Tibial nerve (tissue), 4 donors: ENCODE measurements around the gene MRPL42. TPM values are rescaled to one million over a fixed set of nuclear protein-coding genes. Genes with fewer than 3 reads are reported as not detected.

Source experiments
- DNase-seq, 2 donors: peaks; one replicate each; pipeline ENCODE4 v3.0.0-alpha.2; 2019; ENCODE audit warnings: low spot score in 2 of 2
- H3K27ac ChIP-seq, 4 donors: fragments of 200-600 bp; sonication (generic) in 3 of 4; one replicate each; pipeline ENCODE4 v1.5.1; 2017 to 2019; ENCODE audit warnings: mild to moderate bottlenecking in 1 of 4
- H3K27me3 ChIP-seq, 2 donors: fragments of 200-600 bp; sonication (generic) in 1 of 2; one replicate each; pipeline versions ENCODE4 v1.5.1 to v1.6.0; 2017 to 2019
- H3K36me3 ChIP-seq, 3 donors: fragments of 200-600 bp; sonication (generic); one replicate each; pipeline ENCODE4 v1.5.1; 2018 to 2019
- H3K4me1 ChIP-seq, 4 donors: fragments of 200-600 bp; sonication (generic) in 3 of 4; one replicate each; pipeline ENCODE4 v1.5.1; 2017 to 2019
- H3K4me3 ChIP-seq, 4 donors: fragments of 200-600 bp; sonication (generic) in 3 of 4; one replicate each; pipeline ENCODE4 v1.5.1; 2017 to 2019; ENCODE audit warnings: mild to moderate bottlenecking in 1 of 4, moderate library complexity in 1 of 4
- H3K9me3 ChIP-seq, 4 donors: fragments of 200-600 bp; sonication (generic) in 3 of 4; one replicate each; pipeline ENCODE4 v1.5.1; 2017 to 2019
- EP300 ChIP-seq, 2 donors: sonication (generic); formaldehyde crosslinking; IDR thresholded peaks; one replicate each; pipeline ENCODE4 v1.6.1; 2017; ENCODE audit warnings: antibody characterized with exemption in 2 of 2, mild to moderate bottlenecking in 1 of 2
- POLR2A ChIP-seq, 2 donors: fragments of 450-650 bp; IDR thresholded peaks; one replicate each; pipeline ENCODE4 v1.6.1; 2017; ENCODE audit warnings: antibody characterized with exemption in 2 of 2, mild to moderate bottlenecking in 2 of 2, moderate library complexity in 2 of 2
- WGBS, 2 donors: methylation state at CpG; one replicate each; pipeline ENCODE4 v1.1.5; 2018; 5-methylcytosine and 5-hydroxymethylcytosine counted together
- total RNA-seq, 4 donors: library from RNA; depleted of rRNA; stranded (reverse); fragments of >200 nt; gene quantifications; one replicate each; pipeline ENCODE4 v1.1.0, GENCODE V29; 2016
- TF ChIP-seq, protein P1 (sequence below), 5 experiments: fragments of 200-600 bp in 3 of 5; fragments of 450-650 bp in 2 of 5; sonication (generic) in 3 of 5; IDR thresholded peaks; one replicate each; pipeline ENCODE4 v1.5.1; 2016 to 2019; ENCODE audit warnings: antibody characterized with exemption in 5 of 5, mild to moderate bottlenecking in 3 of 5, moderate library complexity in 2 of 5

Gene MRPL42
- total RNA-seq, 4 donors from 2014 or later: 19.7 to 27.3 (median 22.8) TPM

DNA sequence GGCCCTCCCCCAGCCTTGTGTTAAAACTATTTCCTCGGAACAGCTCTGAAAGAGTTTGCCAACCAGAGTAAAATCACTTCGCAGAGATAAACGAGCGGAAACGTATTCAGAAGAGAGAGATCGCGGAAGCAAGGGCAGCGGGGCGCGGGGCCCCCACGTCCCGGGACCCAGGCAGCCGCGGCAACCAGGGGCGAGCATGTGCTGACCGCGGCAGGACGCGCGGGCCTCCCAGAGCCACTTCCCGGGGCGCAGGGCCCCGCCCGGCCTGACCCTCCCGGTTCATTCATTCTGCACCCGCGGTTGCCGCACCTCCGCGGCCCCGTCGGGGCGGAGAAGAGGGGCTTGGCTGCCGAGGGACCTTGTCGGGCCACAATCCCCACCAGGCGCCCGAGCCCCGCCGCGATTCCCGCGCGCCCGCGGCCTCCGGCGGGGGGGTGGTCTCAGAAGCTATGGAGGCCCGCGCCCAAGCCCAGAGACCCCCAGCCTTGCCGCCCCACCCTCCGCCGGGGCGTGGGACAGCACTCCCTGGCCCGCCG, 26.2 kb upstream of the MRPL42 start:
- no peaks in the 10 kb centered on the region for H3K36me3 ChIP-seq
- TF ChIP-seq POLR2A (IDR thresholded peaks at IDR 0.05) (no peak), EP300 (IDR thresholded peaks at IDR 0.05) (no peak)
- TF ChIP-seq, protein P1, sequence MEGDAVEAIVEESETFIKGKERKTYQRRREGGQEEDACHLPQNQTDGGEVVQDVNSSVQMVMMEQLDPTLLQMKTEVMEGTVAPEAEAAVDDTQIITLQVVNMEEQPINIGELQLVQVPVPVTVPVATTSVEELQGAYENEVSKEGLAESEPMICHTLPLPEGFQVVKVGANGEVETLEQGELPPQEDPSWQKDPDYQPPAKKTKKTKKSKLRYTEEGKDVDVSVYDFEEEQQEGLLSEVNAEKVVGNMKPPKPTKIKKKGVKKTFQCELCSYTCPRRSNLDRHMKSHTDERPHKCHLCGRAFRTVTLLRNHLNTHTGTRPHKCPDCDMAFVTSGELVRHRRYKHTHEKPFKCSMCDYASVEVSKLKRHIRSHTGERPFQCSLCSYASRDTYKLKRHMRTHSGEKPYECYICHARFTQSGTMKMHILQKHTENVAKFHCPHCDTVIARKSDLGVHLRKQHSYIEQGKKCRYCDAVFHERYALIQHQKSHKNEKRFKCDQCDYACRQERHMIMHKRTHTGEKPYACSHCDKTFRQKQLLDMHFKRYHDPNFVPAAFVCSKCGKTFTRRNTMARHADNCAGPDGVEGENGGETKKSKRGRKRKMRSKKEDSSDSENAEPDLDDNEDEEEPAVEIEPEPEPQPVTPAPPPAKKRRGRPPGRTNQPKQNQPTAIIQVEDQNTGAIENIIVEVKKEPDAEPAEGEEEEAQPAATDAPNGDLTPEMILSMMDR (IDR thresholded peaks at IDR 0.05): no peak
- H3K27ac ChIP-seq: peak overlapping the region; percentile 90 to 98 (median 95)
- peaks cover 0 to 52% (median 28%) of the 10 kb centered on the region in 4 donors for H3K4me1 ChIP-seq
- peak overlapping the region; percentile 86 to 99 (median 94) for H3K4me3 ChIP-seq
- WGBS, 2 donors: 1 to 2% methylated on average over 11 to 46 of the region's 55 CpGs
- no peaks in the 10 kb centered on the region for H3K27me3 ChIP-seq
- DNase-seq: peak in 1 of 2 donors; percentile 4
- H3K9me3 ChIP-seq: no peaks in the 10 kb centered on the region

DNA sequence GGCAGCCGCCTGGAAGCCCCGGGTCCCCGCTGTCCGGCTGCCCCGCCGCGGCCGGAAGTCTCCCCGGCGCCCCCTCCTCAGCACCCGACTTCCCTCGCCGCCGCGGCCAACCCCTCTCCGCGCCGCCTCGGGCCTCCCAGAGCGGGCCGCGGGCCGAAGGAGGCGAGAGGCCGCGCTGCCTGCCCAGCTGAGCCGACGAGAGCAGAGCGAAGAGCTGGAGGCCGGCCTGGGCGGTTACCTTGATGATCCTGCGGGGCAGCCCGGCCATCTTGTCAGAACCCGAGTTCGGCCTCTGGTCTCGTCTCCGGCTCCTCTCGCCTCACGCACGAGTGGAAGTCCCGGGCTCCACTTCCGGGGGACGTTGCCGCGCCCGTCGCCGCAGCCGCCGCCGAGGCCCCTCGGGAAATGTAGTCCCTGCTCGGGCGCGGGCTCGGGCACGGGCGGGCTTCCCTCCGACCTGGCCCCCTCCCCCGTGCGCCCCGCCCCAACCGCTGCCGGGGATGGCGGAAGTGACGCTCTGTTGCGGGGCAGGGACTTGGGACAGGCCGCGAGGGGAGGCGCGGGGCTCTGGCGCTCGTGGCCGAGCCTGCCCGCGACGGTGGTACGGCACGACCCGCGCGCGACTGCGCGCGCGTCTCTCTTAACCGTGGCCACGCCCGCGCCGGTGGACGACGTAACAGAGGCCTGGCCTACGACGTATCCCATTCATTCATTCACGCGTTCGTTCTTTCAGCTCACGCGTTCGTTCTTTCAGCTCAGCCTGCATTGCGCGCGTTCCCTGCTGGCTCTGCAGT, 25.5 kb upstream of the MRPL42 start, which contains the start of gene UBE2N:
TSS of gene UBE2N (minus strand) at position 331 of the 794 bp plus-strand sequence. CDS start at position 268, 63 bp downstream.
- H3K4me1 ChIP-seq: peaks cover 0 to 49% (median 27%) of the 10 kb centered on the region in 4 donors
- 0 to 1% methylated on average over 18 to 71 of the region's 105 CpGs for WGBS, 2 donors

DNA sequence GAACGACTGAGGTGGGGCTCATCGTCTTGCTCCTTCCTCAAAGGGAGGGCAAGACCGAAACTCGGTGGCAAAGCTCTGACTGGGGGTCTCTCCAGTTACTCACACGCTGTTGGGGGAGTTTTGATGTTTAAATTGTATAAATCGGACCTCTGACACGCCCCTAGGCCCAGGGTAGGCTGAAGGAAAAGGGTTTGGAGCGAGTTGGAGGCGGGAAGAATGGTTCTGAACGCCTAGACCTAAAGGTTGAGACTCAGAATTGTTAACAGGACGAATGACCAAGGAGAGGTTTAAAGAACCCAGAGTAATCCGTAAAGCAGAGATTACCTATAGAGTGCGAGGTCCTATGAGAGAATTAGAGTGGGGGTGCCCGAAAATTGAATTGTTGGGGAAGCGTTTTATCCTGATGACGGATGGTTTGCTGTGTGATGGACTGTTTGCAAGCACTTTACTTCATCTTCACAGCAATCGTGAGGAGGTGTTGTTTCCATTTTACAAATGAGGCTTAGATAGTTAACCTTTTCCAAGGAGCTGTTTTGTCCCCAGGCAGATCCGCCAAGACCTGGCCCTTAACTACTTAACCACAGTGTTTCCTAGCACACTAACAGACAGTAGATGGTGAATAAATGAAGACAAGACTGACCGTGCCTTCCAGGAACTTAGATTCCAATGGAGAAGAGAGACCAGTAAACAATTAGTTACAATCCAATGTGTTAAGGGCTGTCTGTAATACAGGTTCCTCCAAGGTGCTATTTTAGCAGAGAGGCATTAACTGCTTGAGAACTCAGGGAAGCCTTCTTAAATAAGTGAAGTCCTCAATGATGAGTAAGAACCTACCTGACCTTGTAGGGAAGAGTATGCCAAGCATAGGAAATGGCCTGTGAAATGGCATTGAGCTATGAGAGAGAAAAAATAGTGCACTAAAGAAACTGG, 24.6 kb upstream of the MRPL42 start:
- no peaks in the 10 kb centered on the region for H3K27me3 ChIP-seq
- TF ChIP-seq, protein P1 (IDR thresholded peaks at IDR 0.05): no peak
- TF ChIP-seq POLR2A (IDR thresholded peaks at IDR 0.05): no peak
- H3K4me1 ChIP-seq: peaks cover 0 to 41% (median 27%) of the 10 kb centered on the region in 4 donors
- H3K4me3 ChIP-seq: peak overlapping the region; percentile 86 to 99 (median 94)
- no peaks in the 10 kb centered on the region for H3K9me3 ChIP-seq
- no peaks in the 10 kb centered on the region for H3K36me3 ChIP-seq
- WGBS, 2 donors: 3 to 7% methylated on average over 17 to 19 of the region's 19 CpGs
- H3K27ac ChIP-seq: peak overlapping the region; percentile 90 to 98 (median 95)
- no peak for DNase-seq

More for the DNA sequence above, 25.5 kb upstream of the MRPL42 start, which contains the start of gene UBE2N:
- Histone ChIP-seq H3K4me3 (peak within 1 kb of the TSS; percentile 86 to 99 (median 94)), H3K36me3 (no peaks in the 10 kb centered on the region), H3K27me3 (no peaks in the 10 kb centered on the region), H3K27ac (peak within 1 kb of the TSS; percentile 90 to 98 (median 95)), H3K9me3 (no peaks in the 10 kb centered on the region)
- TF ChIP-seq, protein P1 (IDR thresholded peaks at IDR 0.05): peak in 2 of 5 experiments; percentile 11 to 23
- peak; percentile 32 to 72 for TF ChIP-seq POLR2A (IDR thresholded peaks at IDR 0.05)
- peak in 1 of 2 donors; percentile 85 for TF ChIP-seq EP300 (IDR thresholded peaks at IDR 0.05)
- DNase-seq: peak; percentile 86 to 88

DNA sequence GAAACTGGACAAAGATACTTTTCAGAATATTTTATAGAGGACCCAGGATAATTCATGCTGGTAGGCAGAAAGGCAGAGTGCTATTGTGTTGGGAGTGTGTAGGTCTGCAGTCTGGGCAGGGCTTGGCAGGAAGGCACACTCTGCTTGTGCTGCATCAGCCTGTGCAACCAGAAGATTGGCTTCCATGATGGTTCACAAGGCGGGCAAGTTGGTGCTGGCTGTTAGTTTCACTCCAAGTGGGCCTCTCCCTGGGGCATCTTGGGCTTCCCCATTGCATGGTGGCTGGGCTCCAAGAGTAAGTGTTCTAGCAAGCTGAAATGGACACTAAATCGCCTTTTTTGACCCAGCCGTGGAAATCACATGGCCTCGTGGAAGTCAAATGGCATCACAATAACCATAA, 23.7 kb upstream of the MRPL42 start:
- DNase-seq: no peak
- Histone ChIP-seq H3K27me3 (no peaks in the 10 kb centered on the region), H3K9me3 (no peaks in the 10 kb centered on the region), H3K27ac (no peak overlapping the region), H3K4me3 (no peak overlapping the region), H3K4me1 (peaks cover 0 to 32% (median 25%) of the 10 kb centered on the region in 4 donors), H3K36me3 (no peaks in the 10 kb centered on the region)
- TF ChIP-seq POLR2A (IDR thresholded peaks at IDR 0.05) (no peak), EP300 (IDR thresholded peaks at IDR 0.05) (no peak)
- TF ChIP-seq, protein P1 (IDR thresholded peaks at IDR 0.05): no peak
- 92 to 98% methylated on average over 4 of the region's 4 CpGs for WGBS, 2 donors
